Common myeloid progenitor, CD34-positive (primary cell): ENCODE results near the gene INAFM2.

Experiments used
- CTCF ChIA-PET: fragments of 350-600 bp; sonication (Branson Sonifier 250); formaldehyde crosslinking; loops from one replicate; lab custom pipeline; 2021; ENCODE audit warnings: antibody characterized with exemption; lab: Charles Lee
- POLR2A ChIA-PET: fragments of 350-600 bp; sonication (Branson Sonifier 250); formaldehyde crosslinking; loops from one replicate; lab custom pipeline; 2021; ENCODE audit warnings: antibody characterized with exemption; lab: Charles Lee
- DNase-seq, 3 donors: peaks; one replicate each; pipeline versions ENCODE4 v3.0.0 to v3.0.0-alpha.2; 2013
- H3K27ac ChIP-seq, 2 experiments: 1 replicate in 1 of 2; 2 replicates in 1 of 2; pipeline ENCODE4 v1.7.0; 2013; ENCODE audit warnings: inconsistent platforms in 2 of 2, low read length in 2 of 2, mild to moderate bottlenecking in 2 of 2, low read depth in 1 of 2, moderate library complexity in 1 of 2; ENCODE audit not compliant: severe bottlenecking in 2 of 2, insufficient read depth in 1 of 2, poor library complexity in 1 of 2
- H3K27me3 ChIP-seq, 5 experiments: replicated peaks in 2 of 5; 1 replicate in 3 of 5; 2 replicates in 2 of 5; pipeline versions ENCODE4 v1.6.1 to v1.7.0; 2013; ENCODE audit warnings: low read length in 4 of 5, mild to moderate bottlenecking in 2 of 5, moderate library complexity in 2 of 5, inconsistent platforms in 1 of 5; ENCODE audit not compliant: insufficient read depth in 5 of 5, control insufficient read depth in 4 of 5
- H3K36me3 ChIP-seq, 4 experiments: 1 replicate in 2 of 4; 2 replicates in 2 of 4; pipeline versions ENCODE4 v1.6.1 to v1.7.0; 2013; ENCODE audit warnings: low read length in 3 of 4, control low read depth in 1 of 4, mild to moderate bottlenecking in 1 of 4; ENCODE audit not compliant: control insufficient read depth in 4 of 4, insufficient read depth in 4 of 4
- H3K4me1 ChIP-seq, 4 experiments: 1 replicate in 3 of 4; 2 replicates in 1 of 4; pipeline versions ENCODE4 v1.6.1 to v1.7.1; 2013; ENCODE audit warnings: low read length in 3 of 4, mild to moderate bottlenecking in 3 of 4, control low read depth in 1 of 4, inconsistent platforms in 1 of 4, moderate library complexity in 1 of 4; ENCODE audit not compliant: control insufficient read depth in 4 of 4, insufficient read depth in 4 of 4; ENCODE audit errors: control extremely low read depth in 1 of 4
- H3K4me3 ChIP-seq, 7 experiments: 1 replicate in 4 of 7; 2 replicates in 3 of 7; pipeline versions ENCODE4 v1.5.1 to v1.7.0; 2013; ENCODE audit warnings: mild to moderate bottlenecking in 7 of 7, low read length in 6 of 7, moderate library complexity in 6 of 7, inconsistent platforms in 2 of 7, low read depth in 2 of 7, control low read depth in 1 of 7; ENCODE audit not compliant: insufficient read depth in 4 of 7, control insufficient read depth in 1 of 7; ENCODE audit errors: extremely low read depth in 1 of 7
- H3K9me3 ChIP-seq, 5 experiments: 1 replicate in 4 of 5; 2 replicates in 1 of 5; pipeline versions ENCODE4 v1.6.1 to v1.7.1; 2013; ENCODE audit warnings: low read length in 4 of 5, mild to moderate bottlenecking in 2 of 5, inconsistent platforms in 1 of 5, low read depth in 1 of 5, moderate library complexity in 1 of 5; ENCODE audit not compliant: control insufficient read depth in 4 of 5, insufficient read depth in 2 of 5; ENCODE audit errors: control extremely low read depth in 1 of 5
- WGBS: methylation state at CpG from one replicate; pipeline ENCODE4 v1.1.5; 2013; ENCODE audit not compliant: insufficient coverage; 5-methylcytosine and 5-hydroxymethylcytosine counted together

The INAFM2 gene

DNA sequence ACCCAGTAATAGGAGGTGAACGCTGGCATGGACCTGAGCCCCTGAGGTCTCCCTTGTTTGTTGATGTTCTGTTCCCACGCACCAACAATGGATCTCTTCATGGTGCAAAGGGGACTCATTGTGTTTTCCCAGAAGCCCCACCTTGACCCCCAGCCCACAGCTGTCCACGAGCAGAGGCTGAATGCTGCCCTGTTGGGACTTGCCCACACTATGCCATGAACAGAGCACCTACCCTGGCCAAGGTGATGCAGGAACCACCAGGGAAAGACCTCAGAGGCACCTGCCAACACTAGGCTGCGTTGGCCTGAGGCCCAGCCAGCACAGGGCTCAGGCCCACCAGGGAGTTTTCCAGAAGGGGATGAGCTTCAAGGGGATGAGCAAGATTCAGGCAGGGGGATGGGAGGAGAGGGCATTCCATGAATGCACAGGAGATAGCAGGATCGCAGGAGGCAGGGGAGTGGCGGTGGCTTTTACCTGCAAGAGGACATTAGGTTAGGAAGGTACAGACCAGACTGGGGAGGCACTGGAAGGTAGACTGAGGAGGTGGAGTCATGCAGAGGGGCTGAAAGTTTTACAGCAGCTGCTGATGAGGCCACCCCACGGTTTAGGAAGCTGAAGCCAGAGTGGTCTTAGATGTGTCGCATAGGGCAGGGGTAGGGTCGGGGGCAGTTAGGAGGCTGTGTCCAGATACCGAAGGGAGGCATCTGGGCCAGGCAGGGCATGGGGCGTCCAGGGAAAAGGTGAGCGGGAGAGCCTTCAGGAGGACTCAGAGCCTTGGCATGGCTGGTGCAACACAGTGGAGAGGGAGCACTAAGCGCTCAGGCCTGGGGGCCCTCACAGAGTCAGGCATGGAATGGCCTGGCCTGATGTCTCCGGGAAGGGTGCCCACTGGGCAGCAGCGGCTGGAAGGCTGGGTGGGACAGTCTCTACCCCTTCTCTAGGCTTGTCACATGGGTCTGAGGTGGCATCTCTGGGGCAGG is 23.4 kb downstream of the INAFM2 start:
- Histone ChIP-seq H3K4me3 (no peak overlapping the region), H3K4me1 (peaks cover 0 to 26% (median 14%) of the 10 kb centered on the region in 4 experiments), H3K27me3 (no peaks in the 10 kb centered on the region), H3K36me3 (no peaks in the 10 kb centered on the region), H3K9me3 (no peaks in the 10 kb centered on the region), H3K27ac (no peak overlapping the region)
- WGBS, result 97% methylated on average over 15 of the region's 15 CpGs
- POLR2A ChIA-PET, result no interaction called here
- CTCF ChIA-PET, result interaction anchor here (0.7 to 26.5 kb wide), 7 partner anchors 8 to 77 kb away, joined by 3 to 1099 read pairs (median 4); partner anchors contain the start of genes INAFM2 and PLCB2
- no peak for DNase-seq

DNA sequence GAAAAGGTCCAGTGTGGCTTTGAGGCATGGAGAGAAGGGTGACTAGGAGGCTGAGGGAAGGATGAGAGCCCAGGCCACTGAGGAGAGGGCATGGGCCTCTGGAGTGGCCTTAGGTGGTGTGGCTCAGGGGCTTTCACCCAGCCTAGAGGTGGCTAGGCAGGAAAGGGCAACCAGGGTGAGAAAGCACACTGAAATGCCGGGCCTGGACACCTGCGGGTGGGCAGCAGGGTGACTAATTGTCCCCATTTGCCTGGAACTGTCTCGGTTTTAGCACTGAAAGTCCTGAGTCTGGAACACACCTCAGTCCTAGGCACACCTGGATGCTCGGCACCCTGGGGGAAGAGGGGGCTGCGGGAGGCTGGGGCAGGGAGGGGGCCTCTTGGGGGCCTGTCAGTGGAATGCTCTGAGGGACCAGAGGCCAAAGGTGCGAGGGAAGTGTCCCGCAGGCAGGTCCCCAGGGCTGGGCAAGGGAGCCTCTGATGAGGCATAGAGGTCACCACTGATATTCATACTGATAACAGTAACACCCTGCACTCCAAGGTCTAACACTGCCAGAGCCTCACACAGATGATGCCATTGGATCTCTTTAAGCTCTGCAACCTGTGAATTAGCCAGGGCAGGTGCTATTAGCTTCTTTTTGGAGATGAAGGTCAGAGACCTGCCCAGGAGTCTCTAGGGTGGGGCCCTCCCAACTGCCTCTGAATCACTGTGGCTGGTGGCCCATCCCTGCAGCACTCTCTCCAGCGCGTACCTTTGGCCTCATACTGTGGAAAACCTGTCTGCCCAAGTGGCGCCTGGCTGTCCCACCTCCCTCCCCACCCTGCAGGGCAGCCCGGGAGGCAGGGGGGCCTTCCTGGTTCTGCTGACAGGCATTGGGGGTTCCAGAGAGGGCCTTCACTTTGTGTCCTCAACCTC is 24.3 kb downstream of the INAFM2 start:
- WGBS, result 92% methylated on average over 9 of the region's 11 CpGs
- no peaks in the 10 kb centered on the region for H3K27me3 ChIP-seq
- no peaks in the 10 kb centered on the region for H3K9me3 ChIP-seq
- H3K36me3 ChIP-seq, result no peaks in the 10 kb centered on the region
- H3K4me1 ChIP-seq, result peaks cover 0 to 26% (median 14%) of the 10 kb centered on the region in 4 experiments
- no peak for DNase-seq
- ChIA-PET POLR2A (no interaction called here), CTCF (interaction anchor here (3.4 to 26.5 kb wide), 2 partner anchors 10 to 36 kb away, joined by 13 to 1099 read pairs; partner anchors contain the start of genes INAFM2 and PLCB2)
- H3K27ac ChIP-seq, result no peak overlapping the region
- no peak overlapping the region for H3K4me3 ChIP-seq

GRCh38 chr15:40348474-40348870 is 25.0 kb downstream of the INAFM2 start:
- POLR2A ChIA-PET, result no interaction called here
- WGBS, result 71% methylated on average over 5 of the region's 5 CpGs
- Histone ChIP-seq H3K4me3 (no peak overlapping the region), H3K36me3 (no peaks in the 10 kb centered on the region), H3K27ac (no peak overlapping the region), H3K4me1 (peaks cover 0 to 20% (median 10%) of the 10 kb centered on the region in 4 experiments), H3K9me3 (no peaks in the 10 kb centered on the region), H3K27me3 (no peaks in the 10 kb centered on the region)
- CTCF ChIA-PET, result interaction anchor here (3.4 to 26.5 kb wide), 2 partner anchors 11 to 36 kb away, joined by 13 to 1099 read pairs; partner anchors contain the start of genes INAFM2 and PLCB2
- no peak for DNase-seq

DNA sequence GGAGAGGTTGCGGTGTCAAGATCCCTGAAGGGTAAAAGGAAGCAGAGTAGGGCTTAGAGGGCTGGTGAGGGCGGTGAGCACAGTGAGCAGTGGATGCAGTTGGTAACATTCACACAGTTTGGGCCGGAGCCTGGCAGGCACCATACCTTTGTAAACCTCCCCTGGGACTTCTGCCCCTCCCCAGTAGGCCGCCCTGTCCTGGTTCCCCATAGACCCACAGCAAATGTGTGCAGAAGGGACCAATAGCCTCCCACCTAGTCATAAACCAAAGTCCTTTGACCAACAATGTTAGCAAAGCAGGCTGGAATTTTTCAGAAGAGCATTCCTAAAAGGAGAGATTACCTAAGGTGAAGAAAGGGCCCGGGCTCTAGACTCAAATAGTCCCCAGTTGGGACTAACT is 25.7 kb downstream of the INAFM2 start:
- WGBS, result 94% methylated on average over 3 of the region's 5 CpGs
- Histone ChIP-seq H3K36me3 (no peaks in the 10 kb centered on the region), H3K9me3 (no peaks in the 10 kb centered on the region), H3K4me1 (peaks cover 0 to 13% (median 7%) of the 10 kb centered on the region in 4 experiments), H3K4me3 (no peak overlapping the region), H3K27ac (no peak overlapping the region), H3K27me3 (no peaks in the 10 kb centered on the region)
- DNase-seq, result no peak
- ChIA-PET POLR2A (no interaction called here), CTCF (interaction anchor here (0.8 to 26.5 kb wide), 4 partner anchors 12 to 74 kb away, joined by 3 to 1099 read pairs (median 8); partner anchors contain the start of genes INAFM2 and PLCB2)

DNA sequence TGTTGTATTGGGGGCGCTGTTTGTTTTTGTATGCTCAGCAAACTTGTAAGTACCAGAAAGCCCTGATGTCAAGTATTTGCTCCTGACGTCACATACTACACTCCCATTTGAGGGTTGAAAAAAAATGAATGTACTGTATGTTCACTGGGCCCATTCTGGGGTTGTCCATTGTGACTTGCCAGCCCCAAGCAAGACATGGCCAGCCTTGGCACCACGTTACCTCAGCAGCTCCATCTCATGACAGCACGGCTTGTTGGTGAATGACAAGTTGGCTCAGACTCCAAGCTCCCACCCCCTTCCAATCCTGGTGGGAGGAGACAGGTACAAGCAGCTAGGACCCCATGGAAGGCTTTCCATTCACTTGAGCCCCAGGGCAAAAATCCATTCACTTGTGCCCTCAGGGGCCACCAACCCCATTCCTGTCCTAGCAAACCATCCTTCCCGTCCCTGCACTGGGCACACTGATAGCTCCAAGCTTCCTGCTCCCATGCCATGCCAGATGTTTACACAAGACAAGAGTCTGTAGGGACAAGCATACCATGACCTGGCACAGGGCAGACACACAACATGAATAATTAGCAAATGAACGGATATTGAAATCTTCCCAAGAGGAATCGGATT is 28.9 kb downstream of the INAFM2 start:
- no peak overlapping the region for H3K4me3 ChIP-seq
- H3K27me3 ChIP-seq, result no peaks in the 10 kb centered on the region
- no peak for DNase-seq
- ChIA-PET CTCF (interaction anchor here (0.7 to 10.9 kb wide), 12 partner anchors 11 to 73 kb away, joined by 3 to 139 read pairs (median 4); partner anchors contain the start of gene CCDC9B), POLR2A (no interaction called here)
- H3K27ac ChIP-seq, result no peak overlapping the region
- no peaks in the 10 kb centered on the region for H3K9me3 ChIP-seq
- H3K36me3 ChIP-seq, result no peaks in the 10 kb centered on the region
- H3K4me1 ChIP-seq, result peaks cover 0 to 16% (median 8%) of the 10 kb centered on the region in 4 experiments
- 98% methylated on average over 5 of the region's 7 CpGs for WGBS

GRCh38 chr15:40353697-40354096 is 30.2 kb downstream of the INAFM2 start:
- H3K27ac ChIP-seq, result no peak overlapping the region
- H3K4me1 ChIP-seq, result peaks cover 0 to 25% (median 18%) of the 10 kb centered on the region in 4 experiments
- no peak for DNase-seq
- H3K4me3 ChIP-seq, result no peak overlapping the region
- H3K9me3 ChIP-seq, result no peaks in the 10 kb centered on the region
- H3K27me3 ChIP-seq, result no peaks in the 10 kb centered on the region
- POLR2A ChIA-PET, result no interaction called here
- no peaks in the 10 kb centered on the region for H3K36me3 ChIP-seq
- CTCF ChIA-PET, result interaction anchor here (0.9 to 10.9 kb wide), 11 partner anchors 12 to 79 kb away, joined by 3 to 139 read pairs (median 4); partner anchors contain the start of gene CCDC9B
- 96% methylated on average over 4 of the region's 5 CpGs for WGBS
